Measurements from ENCODE around the gene VAMP8. TPM values are rescaled to one million over a fixed set of nuclear protein-coding genes. Genes with fewer than 3 reads are reported as not detected.

The VAMP8 gene
- total RNA-seq, 1 donor from 2014 or later: 51.0 TPM

GRCh38 chr2:85621338-85621737 is 44.0 kb downstream of the VAMP8 start:
- Mint-ChIP-seq H3K9me3 (no peaks in the 10 kb centered on the region), H3K27me3 (ENCODE audit: low read depth) (no peaks in the 10 kb centered on the region), H3K4me1 (peaks cover 10% of the 10 kb centered on the region), H3K4me3 (no peak overlapping the region), H3K36me3 (peaks cover 31% of the 10 kb centered on the region), H3K27ac (no peak overlapping the region)
- no peak for TF ChIP-seq CTCF (IDR thresholded peaks at IDR 0.05; ENCODE audit: unreplicated experiment)
- DNase-seq (ENCODE audit: low spot score in 2 of 2, unreplicated experiment in 2 of 2): no peak

GRCh38 chr2:85623991-85624390 is 46.6 kb downstream of the VAMP8 start:
- H3K36me3 Mint-ChIP-seq: peaks cover 38% of the 10 kb centered on the region

GRCh38 chr2:85628658-85629057 is 51.3 kb downstream of the VAMP8 start:
- H3K27me3 Mint-ChIP-seq (ENCODE audit: low read depth): no peaks in the 10 kb centered on the region
- DNase-seq (ENCODE audit: low spot score in 2 of 2, unreplicated experiment in 2 of 2): no peak

More at GRCh38 chr2:85623991-85624390, 46.6 kb downstream of the VAMP8 start:
- H3K4me3 Mint-ChIP-seq: no peak overlapping the region
- H3K9me3 Mint-ChIP-seq: no peaks in the 10 kb centered on the region
- no peak overlapping the region for H3K27ac Mint-ChIP-seq
- TF ChIP-seq CTCF (IDR thresholded peaks at IDR 0.05; ENCODE audit: unreplicated experiment): no peak
- DNase-seq (ENCODE audit: low spot score in 2 of 2, unreplicated experiment in 2 of 2): no peak
- peaks cover 2% of the 10 kb centered on the region for H3K4me1 Mint-ChIP-seq
- H3K27me3 Mint-ChIP-seq (ENCODE audit: low read depth): no peaks in the 10 kb centered on the region

GRCh38 chr2:85631316-85631715 is 53.9 kb downstream of the VAMP8 start:
- Mint-ChIP-seq H3K27ac (no peak overlapping the region), H3K27me3 (ENCODE audit: low read depth) (no peaks in the 10 kb centered on the region), H3K4me3 (no peak overlapping the region), H3K36me3 (peaks cover 47% of the 10 kb centered on the region), H3K9me3 (no peaks in the 10 kb centered on the region), H3K4me1 (no peaks in the 10 kb centered on the region)
- no peak for TF ChIP-seq CTCF (IDR thresholded peaks at IDR 0.05; ENCODE audit: unreplicated experiment)
- DNase-seq (ENCODE audit: low spot score in 2 of 2, unreplicated experiment in 2 of 2): no peak

More at GRCh38 chr2:85628658-85629057, 51.3 kb downstream of the VAMP8 start:
- Mint-ChIP-seq H3K4me1 (no peaks in the 10 kb centered on the region), H3K36me3 (peaks cover 48% of the 10 kb centered on the region), H3K27ac (no peak overlapping the region), H3K9me3 (no peaks in the 10 kb centered on the region), H3K4me3 (no peak overlapping the region)
- TF ChIP-seq CTCF (IDR thresholded peaks at IDR 0.05; ENCODE audit: unreplicated experiment): no peak

Other genes starting within 250 kb of the VAMP8 start
- gene TGOLN2, start 249.6 kb upstream of the VAMP8 start, total RNA-seq: 59.0 to 62.5 TPM (median 59.2 TPM) in 3 replicates
- 21.5 to 27.4 TPM (median 23.4 TPM) in 3 replicates for gene RETSAT, start 223.1 kb upstream of the VAMP8 start, total RNA-seq
- gene ELMOD3, start 222.8 kb upstream of the VAMP8 start, total RNA-seq: 23.2 to 25.2 TPM (median 24.5 TPM) in 3 replicates
- gene CAPG, start 167.2 kb upstream of the VAMP8 start, total RNA-seq: 86.3 to 92.4 TPM (median 89.2 TPM) in 3 replicates
- gene SH2D6, start 158.9 kb upstream of the VAMP8 start, total RNA-seq: 0.35 to 0.79 TPM (median 0.38 TPM) in 3 replicates
- gene MAT2A, start 38.4 kb upstream of the VAMP8 start, total RNA-seq: 263 to 274 TPM (median 271 TPM) in 3 replicates
- 57.4 to 58.2 TPM (median 57.7 TPM) in 3 replicates for gene GGCX, start 16.1 kb upstream of the VAMP8 start, total RNA-seq
- 2.5 to 3.7 TPM (median 3.4 TPM) in 3 replicates for gene VAMP5, start 6.8 kb downstream of the VAMP8 start, total RNA-seq
- 76.6 to 87.4 TPM (median 82.8 TPM) in 3 replicates for gene RNF181, start 18.2 kb downstream of the VAMP8 start, total RNA-seq
- gene TMEM150A, start 25.1 kb downstream of the VAMP8 start, total RNA-seq: 13.5 to 15.2 TPM (median 14.4 TPM) in 3 replicates
- gene C2orf68, start 34.5 kb downstream of the VAMP8 start, total RNA-seq: 70.8 to 79.0 TPM (median 74.6 TPM) in 3 replicates
- gene USP39, start 38.6 kb downstream of the VAMP8 start, total RNA-seq: 45.5 to 51.1 TPM (median 49.9 TPM) in 3 replicates
- gene SFTPB, start 90.6 kb downstream of the VAMP8 start, total RNA-seq: not detected in 3 replicates
- 0.43 TPM in 1 of 3 replicates, not detected in the others for gene GNLY, start 116.8 kb downstream of the VAMP8 start, total RNA-seq
- 12.6 to 13.8 TPM (median 12.7 TPM) in 3 replicates for gene ATOH8, start 176.4 kb downstream of the VAMP8 start, total RNA-seq

All from mesothelial cell of epicardium (in vitro differentiated cells).